ENCODE measurements around the gene ZDHHC11B.
"Not testable (repeated sequence)": the region's sequence is repeated elsewhere in the genome, so short reads cannot be mapped to it uniquely, and the experiment has no call there.

ZDHHC11B gene

GRCh38 chr5:723865-724264, 60.7 kb downstream of the ZDHHC11B start:
- WGBS, result 93% methylated on average over 2 of the region's 6 CpGs
- H3K4me3 ChIP-seq (ENCODE audit: low read length); H3K27ac ChIP-seq (ENCODE audit: low read depth, low read length); H3K9ac ChIP-seq (ENCODE audit: low read depth, low read length); H3K27me3 ChIP-seq (ENCODE audit: insufficient read depth, low read length); H3K9me3 ChIP-seq (ENCODE audit: insufficient read depth, low read depth, low read length); H3K4me1 ChIP-seq (ENCODE audit: insufficient read depth, low read length); H3K36me3 ChIP-seq (ENCODE audit: insufficient read depth, low read length): not testable (repeated sequence)

GRCh38 chr5:723309-723708, 61.2 kb downstream of the ZDHHC11B start:
- no CpG with 5 or more reads among the region's 4 CpGs for WGBS
- not testable (repeated sequence) for H3K9me3 ChIP-seq (ENCODE audit: insufficient read depth, low read depth, low read length); H3K27ac ChIP-seq (ENCODE audit: low read depth, low read length); H3K36me3 ChIP-seq (ENCODE audit: insufficient read depth, low read length); H3K4me1 ChIP-seq (ENCODE audit: insufficient read depth, low read length); H3K9ac ChIP-seq (ENCODE audit: low read depth, low read length); H3K4me3 ChIP-seq (ENCODE audit: low read length); H3K27me3 ChIP-seq (ENCODE audit: insufficient read depth, low read length)

- not testable (repeated sequence) for H3K9me3 ChIP-seq (ENCODE audit: insufficient read depth, low read depth, low read length); H3K27ac ChIP-seq (ENCODE audit: low read depth, low read length); H3K36me3 ChIP-seq (ENCODE audit: insufficient read depth, low read length); H3K27me3 ChIP-seq (ENCODE audit: insufficient read depth, low read length); H3K4me1 ChIP-seq (ENCODE audit: insufficient read depth, low read length); H3K4me3 ChIP-seq (ENCODE audit: low read length); H3K9ac ChIP-seq (ENCODE audit: low read depth, low read length)
- WGBS, result 91% methylated on average over 1 of the region's 1 CpG
These were observed 65.2 kb downstream of the ZDHHC11B start for GRCh38 chr5:719379-719778.

GRCh38 chr5:717143-717542, 67.4 kb downstream of the ZDHHC11B start:
- Histone ChIP-seq H3K4me1 (ENCODE audit: insufficient read depth, low read length) (no peaks in the 10 kb centered on the region), H3K9me3 (ENCODE audit: insufficient read depth, low read depth, low read length) (no peaks in the 10 kb centered on the region), H3K36me3 (ENCODE audit: insufficient read depth, low read length) (no peaks in the 10 kb centered on the region), H3K27me3 (ENCODE audit: insufficient read depth, low read length) (0 out of 2 replicates have a peak, but pooled peaks cover 2% of the 10 kb centered on the region), H3K4me3 (ENCODE audit: low read length) (no peak overlapping the region), H3K9ac (ENCODE audit: low read depth, low read length) (no peak overlapping the region), H3K27ac (ENCODE audit: low read depth, low read length) (no peak overlapping the region)
- WGBS, result 85% methylated on average over 7 of the region's 7 CpGs

- H3K27me3 ChIP-seq (ENCODE audit: insufficient read depth, low read length); H3K9ac ChIP-seq (ENCODE audit: low read depth, low read length); H3K4me3 ChIP-seq (ENCODE audit: low read length); H3K27ac ChIP-seq (ENCODE audit: low read depth, low read length); H3K4me1 ChIP-seq (ENCODE audit: insufficient read depth, low read length); H3K9me3 ChIP-seq (ENCODE audit: insufficient read depth, low read depth, low read length); H3K36me3 ChIP-seq (ENCODE audit: insufficient read depth, low read length): not testable (repeated sequence)
- WGBS, result 93% methylated on average over 4 of the region's 4 CpGs
These were observed 67.8 kb downstream of the ZDHHC11B start for GRCh38 chr5:716740-717139.

- not testable (repeated sequence) for H3K9ac ChIP-seq (ENCODE audit: low read depth, low read length); H3K27me3 ChIP-seq (ENCODE audit: insufficient read depth, low read length); H3K4me1 ChIP-seq (ENCODE audit: insufficient read depth, low read length); H3K9me3 ChIP-seq (ENCODE audit: insufficient read depth, low read depth, low read length); H3K36me3 ChIP-seq (ENCODE audit: insufficient read depth, low read length); H3K4me3 ChIP-seq (ENCODE audit: low read length); H3K27ac ChIP-seq (ENCODE audit: low read depth, low read length)
- 87% methylated on average over 3 of the region's 4 CpGs for WGBS
These were observed 68.9 kb downstream of the ZDHHC11B start for GRCh38 chr5:715636-716035.

GRCh38 chr5:714215-715118, 70.1 kb downstream of the ZDHHC11B start:
- not testable (repeated sequence) for H3K36me3 ChIP-seq (ENCODE audit: insufficient read depth, low read length); H3K4me1 ChIP-seq (ENCODE audit: insufficient read depth, low read length); H3K27ac ChIP-seq (ENCODE audit: low read depth, low read length); H3K27me3 ChIP-seq (ENCODE audit: insufficient read depth, low read length); H3K9me3 ChIP-seq (ENCODE audit: insufficient read depth, low read depth, low read length); H3K4me3 ChIP-seq (ENCODE audit: low read length); H3K9ac ChIP-seq (ENCODE audit: low read depth, low read length)
- WGBS, result 100% methylated on average over 1 of the region's 8 CpGs

- not testable (repeated sequence) for H3K9ac ChIP-seq (ENCODE audit: low read depth, low read length); H3K36me3 ChIP-seq (ENCODE audit: insufficient read depth, low read length); H3K4me1 ChIP-seq (ENCODE audit: insufficient read depth, low read length); H3K27ac ChIP-seq (ENCODE audit: low read depth, low read length); H3K4me3 ChIP-seq (ENCODE audit: low read length); H3K27me3 ChIP-seq (ENCODE audit: insufficient read depth, low read length); H3K9me3 ChIP-seq (ENCODE audit: insufficient read depth, low read depth, low read length)
- 42% methylated on average over 2 of the region's 3 CpGs for WGBS
These were observed 70.8 kb downstream of the ZDHHC11B start for GRCh38 chr5:713686-714085.

GRCh38 chr5:708848-709517, 75.5 kb downstream of the ZDHHC11B start:
- H3K36me3 ChIP-seq (ENCODE audit: insufficient read depth, low read length); H3K9ac ChIP-seq (ENCODE audit: low read depth, low read length); H3K4me1 ChIP-seq (ENCODE audit: insufficient read depth, low read length); H3K27ac ChIP-seq (ENCODE audit: low read depth, low read length); H3K9me3 ChIP-seq (ENCODE audit: insufficient read depth, low read depth, low read length); H3K4me3 ChIP-seq (ENCODE audit: low read length); H3K27me3 ChIP-seq (ENCODE audit: insufficient read depth, low read length): not testable (repeated sequence)
- 82% methylated on average over 1 of the region's 3 CpGs for WGBS

GRCh38 chr5:708374-708773, 76.2 kb downstream of the ZDHHC11B start:
- not testable (repeated sequence) for H3K27ac ChIP-seq (ENCODE audit: low read depth, low read length); H3K9me3 ChIP-seq (ENCODE audit: insufficient read depth, low read depth, low read length); H3K9ac ChIP-seq (ENCODE audit: low read depth, low read length); H3K36me3 ChIP-seq (ENCODE audit: insufficient read depth, low read length); H3K4me3 ChIP-seq (ENCODE audit: low read length); H3K4me1 ChIP-seq (ENCODE audit: insufficient read depth, low read length); H3K27me3 ChIP-seq (ENCODE audit: insufficient read depth, low read length)
- WGBS, result 92% methylated on average over 4 of the region's 4 CpGs

- H3K36me3 ChIP-seq (ENCODE audit: insufficient read depth, low read length); H3K4me3 ChIP-seq (ENCODE audit: low read length); H3K27me3 ChIP-seq (ENCODE audit: insufficient read depth, low read length); H3K9ac ChIP-seq (ENCODE audit: low read depth, low read length); H3K4me1 ChIP-seq (ENCODE audit: insufficient read depth, low read length); H3K27ac ChIP-seq (ENCODE audit: low read depth, low read length); H3K9me3 ChIP-seq (ENCODE audit: insufficient read depth, low read depth, low read length): not testable (repeated sequence)
- WGBS, result 88% methylated on average over 7 of the region's 7 CpGs
These were observed 78.4 kb downstream of the ZDHHC11B start for GRCh38 chr5:706127-706526.

Measured in HUES64 (cell line).